SKM-1 treated with dmso at 0.1 percent for 144 hours (cell line): Measurements from ENCODE around the gene PAFAH1B2.
"Not testable (repeated sequence)": the region's sequence is repeated elsewhere in the genome, so short reads cannot be mapped to it uniquely, and the experiment has no call there.

Experiments
- DNase-seq: peaks from one replicate; lab custom pipeline; 2025; ENCODE audit not compliant: unreplicated experiment; lab: John Stamatoyannopoulos, UW

Gene PAFAH1B2

GRCh38 chr11:117143871-117144476 is at the start of gene PAFAH1B2:
PAFAH1B2 (plus strand) TSS chr11:117144287; CDS start chr11:117152448, 8,161 bp downstream.
- DNase-seq = peak; percentile 94

GRCh38 chr11:117094776-117095175 is 49.3 kb upstream of the PAFAH1B2 start:
- DNase-seq = no peak

GRCh38 chr11:117095284-117096161 is 48.6 kb upstream of the PAFAH1B2 start:
- DNase-seq = no peak

GRCh38 chr11:117096201-117096991 is 47.7 kb upstream of the PAFAH1B2 start:
- DNase-seq = peak; percentile 68

GRCh38 chr11:117097014-117097388 is 47.1 kb upstream of the PAFAH1B2 start:
- no peak for DNase-seq

GRCh38 chr11:117097389-117098268 is 46.5 kb upstream of the PAFAH1B2 start:
- DNase-seq = no peak

GRCh38 chr11:117098269-117099232 is 45.5 kb upstream of the PAFAH1B2 start, which contains the start of gene SIK3:
SIK3 (minus strand) TSS chr11:117098428; CDS start chr11:117098415, 13 bp downstream.
- DNase-seq = peak; percentile 86

- no peak for DNase-seq
These were observed 44.4 kb upstream of the PAFAH1B2 start for GRCh38 chr11:117099696-117100095.

GRCh38 chr11:117100556-117100955 is 43.5 kb upstream of the PAFAH1B2 start:
- no peak for DNase-seq

- DNase-seq = no peak
These were observed 36.1 kb upstream of the PAFAH1B2 start for GRCh38 chr11:117107701-117108590.

- DNase-seq = no peak
These were observed 33.7 kb upstream of the PAFAH1B2 start for GRCh38 chr11:117110294-117110950.

GRCh38 chr11:117112497-117112896 is 31.6 kb upstream of the PAFAH1B2 start:
- not testable (repeated sequence) for DNase-seq

- not testable (repeated sequence) for DNase-seq
These were observed 31.1 kb upstream of the PAFAH1B2 start for GRCh38 chr11:117112939-117113338.

- DNase-seq = no peak
These were observed 26.4 kb upstream of the PAFAH1B2 start for GRCh38 chr11:117117681-117118080.

- no peak for DNase-seq
These were observed 22.9 kb upstream of the PAFAH1B2 start for GRCh38 chr11:117121176-117121575.

- DNase-seq = no peak
These were observed 21.5 kb upstream of the PAFAH1B2 start for GRCh38 chr11:117122556-117122955.

- no peak for DNase-seq
These were observed 17.7 kb upstream of the PAFAH1B2 start for GRCh38 chr11:117126223-117126965.
